COLO668 (cell line): ENCODE results near the gene HK3.

Source experiments
- DNase-seq: peaks from one replicate; lab custom pipeline; 2025; ENCODE audit not compliant: unreplicated experiment; lab: John Stamatoyannopoulos, UW

The HK3 gene

GRCh38 chr5:176851380-176851779 lies 47.8 kb downstream of the HK3 start:
- DNase-seq: no peak

DNA sequence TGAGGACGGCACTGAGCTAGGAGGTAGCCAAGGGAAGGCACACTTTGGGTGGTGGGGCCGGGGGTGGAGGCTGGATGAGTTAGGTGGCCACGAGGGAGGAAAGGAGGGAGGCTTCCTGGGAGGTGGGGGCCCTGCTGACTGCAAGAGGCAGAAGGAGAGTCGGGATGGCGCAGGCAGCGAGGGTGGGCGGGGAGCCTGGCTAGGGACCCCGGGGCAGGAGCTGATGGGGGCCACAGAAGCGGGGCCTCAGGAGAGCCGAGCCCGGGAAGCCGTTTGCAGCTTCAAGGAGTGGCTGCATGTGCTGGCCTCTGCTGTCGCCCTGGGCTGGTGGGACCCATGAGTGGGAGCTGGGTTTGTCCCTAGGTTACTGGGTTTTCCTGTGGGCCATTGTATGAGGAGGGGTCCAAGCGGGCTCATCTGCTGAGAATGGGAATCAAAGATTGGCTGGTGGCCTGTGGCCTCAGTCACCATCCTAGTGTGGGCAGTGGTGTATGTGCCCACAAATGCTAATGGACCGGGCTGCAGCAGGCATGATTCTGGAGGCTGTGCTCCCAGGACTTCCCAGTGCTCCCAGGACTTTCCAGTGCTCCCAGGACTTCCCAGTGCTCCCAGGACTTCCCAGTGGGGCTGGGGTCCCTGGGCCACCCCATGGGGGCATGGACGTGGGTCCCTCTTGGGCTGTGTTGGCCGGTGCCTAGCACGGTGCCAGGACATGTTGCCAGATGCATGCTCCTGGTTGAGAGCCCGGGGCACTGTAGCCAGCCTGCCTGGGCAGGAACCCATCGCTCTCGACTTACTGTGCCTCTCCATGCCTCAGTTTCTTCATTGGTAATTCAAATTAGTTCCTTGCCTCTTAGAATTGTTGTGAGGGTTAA lies 48.5 kb downstream of the HK3 start:
- no peak for DNase-seq

DNA sequence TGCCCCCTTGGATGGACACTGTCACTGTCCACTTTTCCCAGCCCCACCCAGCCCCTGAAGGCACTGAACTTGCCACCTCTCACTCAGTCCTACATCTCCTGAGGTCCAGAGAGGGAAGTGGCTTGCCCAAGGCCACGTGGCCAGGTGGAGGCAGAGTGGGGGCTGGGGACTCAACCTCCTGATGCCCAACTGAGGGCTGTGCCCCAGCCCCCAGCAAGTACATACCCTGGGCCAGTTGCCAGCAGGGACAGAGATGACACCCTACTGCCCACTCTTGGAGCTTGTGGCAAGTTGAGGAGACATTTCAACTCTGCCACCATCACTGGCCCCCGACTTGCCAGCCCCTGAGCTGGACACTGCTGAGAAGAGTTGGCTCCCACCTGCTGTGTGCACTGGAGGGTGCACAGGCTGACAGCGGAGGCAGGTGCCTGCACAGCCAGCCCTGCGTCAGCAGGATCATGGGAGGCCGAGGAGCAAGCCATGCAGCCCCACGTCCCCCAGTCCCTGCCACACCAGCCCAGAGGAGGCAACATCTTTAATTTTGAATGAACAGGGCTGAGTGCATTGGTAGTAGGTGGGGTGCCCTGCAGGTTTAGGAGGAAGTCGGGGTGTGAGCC lies 49.4 kb downstream of the HK3 start:
- DNase-seq: no peak

- DNase-seq: no peak
Measured at GRCh38 chr5:176848651-176849050, 50.5 kb downstream of the HK3 start.

DNA sequence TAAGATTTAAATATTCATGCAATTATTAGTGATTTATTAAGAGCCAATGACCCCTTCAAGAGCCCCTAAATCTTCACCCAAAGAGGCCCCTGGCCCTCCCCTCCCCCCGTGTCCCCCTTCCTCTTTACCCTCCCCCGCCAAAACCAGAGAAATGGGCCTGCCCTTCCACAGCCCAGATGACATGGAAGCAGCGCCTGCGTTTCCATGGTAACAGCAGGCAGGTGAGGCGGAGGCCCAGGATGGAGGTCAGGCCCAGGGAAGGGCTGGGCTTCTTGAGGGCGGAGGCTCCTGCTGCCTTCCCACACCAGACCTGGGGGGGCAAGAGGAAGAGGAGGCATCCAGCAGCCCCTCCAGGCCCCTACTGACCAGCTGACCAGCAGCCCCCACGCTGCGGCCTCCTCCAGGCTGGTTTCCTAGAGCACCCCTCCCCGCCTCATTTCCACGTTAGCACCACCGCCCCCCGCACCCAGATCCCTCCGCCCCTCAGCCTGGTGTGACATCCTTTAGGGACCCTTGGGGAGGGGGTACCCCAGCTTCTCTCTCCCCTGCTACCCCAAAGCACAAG lies 51.3 kb downstream of the HK3 start:
- DNase-seq: no peak

- no peak for DNase-seq
Measured at GRCh38 chr5:176847148-176847547, 52.0 kb downstream of the HK3 start.

DNA sequence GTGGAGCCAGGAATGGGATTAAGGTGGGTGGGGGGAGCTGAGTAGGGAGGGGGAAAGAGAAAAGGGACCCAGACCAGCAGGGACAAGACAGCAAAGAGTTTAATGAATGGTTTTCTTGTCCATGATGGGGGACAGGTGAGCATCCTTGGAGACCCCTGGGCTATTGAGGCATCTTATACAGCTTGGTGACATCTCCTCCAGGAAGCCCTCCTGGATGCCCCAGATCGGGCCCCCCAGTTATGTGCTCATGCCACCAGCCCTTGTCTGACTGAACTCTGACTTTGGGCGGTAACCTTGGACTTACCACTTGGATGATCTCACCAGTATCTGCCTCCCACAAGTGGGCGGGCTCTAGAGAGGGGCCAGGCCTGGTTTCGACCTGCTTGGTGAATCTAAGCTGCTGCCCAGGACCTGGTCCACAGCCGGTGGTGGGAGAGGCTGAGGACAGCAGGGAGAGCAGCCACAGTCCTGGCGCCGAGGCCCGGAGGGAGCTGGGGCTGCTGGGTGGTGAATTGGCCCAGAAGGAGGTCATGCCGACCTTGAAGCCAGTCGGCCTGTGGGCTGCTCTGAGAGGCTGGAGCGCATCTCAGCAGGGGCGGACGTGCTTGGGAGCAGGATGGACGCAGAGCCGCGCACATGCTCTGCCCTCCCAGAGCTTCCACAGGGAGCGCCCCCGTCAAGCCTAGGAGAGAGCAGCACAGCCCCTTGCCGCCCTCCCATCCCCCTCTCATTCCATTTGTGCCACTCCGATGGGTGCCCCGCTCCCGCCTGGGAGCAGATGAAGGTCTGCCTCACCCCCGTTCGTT lies 52.6 kb downstream of the HK3 start:
- no peak for DNase-seq

- no peak for DNase-seq
Measured at GRCh38 chr5:176845392-176845713, 53.8 kb downstream of the HK3 start.

DNA sequence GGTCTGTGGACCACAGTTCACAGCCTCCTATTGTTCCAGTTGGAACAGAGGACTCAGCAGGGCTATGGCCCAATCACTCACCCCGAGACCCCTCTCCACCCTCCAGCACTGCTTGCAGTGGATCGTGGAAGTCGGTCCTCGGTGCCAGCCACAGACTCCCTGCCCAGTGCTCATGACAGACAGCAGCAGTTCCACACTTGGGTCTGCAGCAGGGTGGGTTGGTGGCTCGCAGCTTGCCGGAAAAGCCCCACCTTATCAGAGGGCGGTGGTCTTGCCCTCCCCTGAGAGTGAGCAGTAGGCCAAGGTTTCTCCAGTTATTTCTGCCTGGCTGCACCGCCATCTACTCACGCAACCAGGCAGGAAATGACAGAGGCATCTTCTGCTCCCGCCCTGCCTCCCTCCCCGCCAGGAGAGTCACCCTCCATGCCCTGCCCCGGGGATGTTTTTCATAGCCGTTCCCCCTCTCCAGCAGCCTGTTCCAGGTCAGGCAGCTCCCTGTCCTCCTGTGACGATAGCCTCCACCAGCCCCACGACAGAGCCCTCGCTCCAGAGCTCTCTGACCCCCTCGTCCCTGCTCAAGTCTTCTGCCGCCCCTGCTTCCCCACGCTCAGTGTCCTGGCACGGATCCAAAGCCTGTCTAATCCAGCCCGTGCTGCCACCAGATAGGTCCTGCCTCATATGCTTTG lies 54.3 kb downstream of the HK3 start:
- DNase-seq: peak; percentile 62

DNA sequence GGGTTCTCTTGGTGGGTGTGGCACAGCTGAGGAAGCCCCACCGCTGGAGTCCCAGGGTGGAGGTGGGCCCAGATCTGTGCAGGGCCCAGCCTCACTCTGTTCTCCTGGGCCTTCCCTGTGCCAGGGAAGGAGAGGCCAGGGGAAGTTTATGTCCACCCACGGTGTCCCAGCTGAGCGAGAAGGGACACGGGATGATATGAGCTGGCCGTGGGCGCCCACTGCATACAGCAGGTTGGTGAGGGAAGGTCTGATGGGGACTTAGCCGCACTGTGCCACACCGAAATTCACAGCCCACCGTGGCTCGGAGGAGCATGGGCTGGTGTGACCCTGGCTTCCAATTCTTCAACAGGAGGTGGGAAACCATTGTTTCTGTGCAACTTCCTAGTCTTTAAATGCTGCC lies 54.9 kb downstream of the HK3 start:
- no peak for DNase-seq

- no peak for DNase-seq
Measured at GRCh38 chr5:176843673-176844072, 55.5 kb downstream of the HK3 start.

DNA sequence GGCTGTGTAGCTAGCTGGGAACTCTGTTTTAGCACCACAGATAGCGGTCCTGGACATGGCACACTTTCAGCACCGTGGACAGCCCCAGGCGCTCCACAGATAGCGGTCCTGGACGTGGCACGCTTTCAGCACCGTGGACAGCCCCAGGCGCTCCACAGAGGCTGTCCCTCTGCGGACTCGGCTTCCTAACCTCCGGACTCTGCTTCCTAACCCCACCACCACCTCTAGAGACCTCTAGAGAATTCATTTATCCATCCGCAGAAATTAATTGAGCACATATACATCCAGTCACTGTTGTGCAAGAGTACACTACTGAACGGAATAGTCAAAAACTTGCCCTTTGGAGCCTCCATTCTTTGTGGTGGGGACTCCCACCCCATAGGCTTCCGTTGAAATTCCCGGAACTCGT lies 61.4 kb downstream of the HK3 start:
- DNase-seq: no peak

DNA sequence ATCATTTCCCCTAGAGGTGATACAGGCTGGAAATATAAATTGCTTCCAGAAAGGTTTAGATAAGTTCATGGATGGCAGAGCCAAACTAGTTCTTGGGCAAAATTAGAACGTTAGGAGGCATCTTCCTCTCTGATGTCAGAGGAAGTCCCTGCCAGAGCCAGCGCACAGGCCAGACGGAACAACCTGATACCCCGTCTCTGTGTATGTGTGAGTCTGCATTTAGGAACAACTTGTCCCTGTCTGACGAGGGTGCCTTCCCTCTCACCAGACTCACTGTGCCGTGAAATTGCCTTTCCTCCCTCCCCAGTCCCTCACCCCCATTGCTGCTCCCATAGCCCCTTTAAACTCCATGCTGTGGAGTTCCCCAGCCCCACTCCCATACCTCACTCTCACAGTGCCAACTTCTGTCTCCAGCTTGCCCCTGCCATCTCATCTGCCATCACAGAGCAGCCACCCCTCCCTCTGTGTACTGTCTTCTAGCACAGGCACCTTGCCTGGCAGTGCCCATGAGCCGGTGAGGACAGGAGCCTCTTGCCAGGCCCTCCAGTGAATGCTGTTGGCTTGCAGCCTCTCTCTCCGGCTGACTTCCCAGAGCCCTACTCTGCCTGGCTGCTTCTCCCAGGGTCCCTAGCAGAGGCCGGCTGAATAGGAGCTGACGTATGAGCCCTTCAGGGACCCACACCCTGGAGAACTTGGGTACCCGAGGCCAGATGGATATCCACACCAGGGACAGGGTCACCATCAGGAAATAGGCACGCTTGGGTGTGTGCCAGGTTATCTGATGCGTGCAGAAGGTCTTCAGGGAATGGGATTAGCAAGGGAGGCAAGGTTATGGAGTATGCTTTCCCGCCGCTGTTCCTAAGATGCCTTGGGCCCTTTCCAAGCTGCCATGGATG lies 62.1 kb downstream of the HK3 start:
- DNase-seq: no peak

DNA sequence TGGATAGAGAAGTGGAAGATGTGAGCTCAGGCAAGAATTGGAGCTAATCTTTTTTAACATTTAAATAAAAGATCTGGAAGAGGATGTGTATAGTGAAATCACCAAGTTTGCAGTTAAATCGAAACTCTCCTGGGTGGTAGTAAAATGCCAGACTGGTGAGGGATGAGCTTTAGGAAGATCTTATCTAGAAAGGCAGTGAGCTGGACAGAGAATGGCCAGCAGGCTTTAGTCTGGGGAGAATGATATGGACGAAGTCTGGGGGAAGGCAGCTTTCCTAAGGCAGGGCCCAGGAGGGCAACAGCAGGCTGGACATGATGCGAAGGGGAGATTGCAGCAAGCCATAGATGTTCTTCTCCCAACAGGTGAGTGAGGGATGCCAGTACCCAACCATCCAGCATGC lies 63.2 kb downstream of the HK3 start:
- DNase-seq: no peak

DNA sequence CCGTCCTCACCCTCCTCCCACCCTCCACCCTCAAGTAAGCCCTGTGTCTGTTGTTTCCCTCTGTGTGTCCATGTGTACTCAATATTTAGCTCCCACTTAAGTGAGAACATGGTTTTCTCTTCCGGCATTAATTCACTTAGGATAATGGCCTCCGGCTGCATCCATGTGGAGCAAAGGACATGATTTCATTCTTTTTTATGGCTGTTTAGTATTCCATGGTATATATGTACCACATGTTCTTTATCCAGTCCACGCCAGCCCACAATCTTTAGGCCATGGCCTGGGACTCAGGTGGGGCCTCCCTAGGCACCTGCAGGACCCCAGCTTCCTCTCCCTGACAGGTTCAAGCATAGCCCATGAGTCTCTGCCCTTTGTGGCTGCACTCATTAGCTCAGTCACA lies 65.9 kb downstream of the HK3 start:
- DNase-seq: no peak

DNA sequence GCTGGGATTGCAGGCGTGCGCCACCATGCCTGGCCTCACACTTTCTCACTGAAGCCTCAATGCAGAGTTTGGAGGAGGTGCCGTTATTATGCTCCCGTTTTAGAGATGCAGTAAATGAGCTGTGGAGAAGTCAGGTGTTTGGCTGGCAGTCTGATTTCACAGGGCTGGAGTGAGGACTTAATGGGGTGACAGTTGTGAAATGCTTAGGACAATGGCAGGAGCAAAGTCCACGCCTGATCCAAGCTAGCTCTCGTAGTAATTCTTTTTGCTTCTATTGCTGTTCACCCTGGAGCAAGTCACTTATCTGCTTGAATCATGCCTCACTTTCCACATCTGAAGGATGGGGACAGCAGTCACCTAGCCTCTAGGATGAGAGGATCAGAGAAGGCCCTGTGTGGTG lies 67.0 kb downstream of the HK3 start:
- DNase-seq: peak; percentile 13

DNA sequence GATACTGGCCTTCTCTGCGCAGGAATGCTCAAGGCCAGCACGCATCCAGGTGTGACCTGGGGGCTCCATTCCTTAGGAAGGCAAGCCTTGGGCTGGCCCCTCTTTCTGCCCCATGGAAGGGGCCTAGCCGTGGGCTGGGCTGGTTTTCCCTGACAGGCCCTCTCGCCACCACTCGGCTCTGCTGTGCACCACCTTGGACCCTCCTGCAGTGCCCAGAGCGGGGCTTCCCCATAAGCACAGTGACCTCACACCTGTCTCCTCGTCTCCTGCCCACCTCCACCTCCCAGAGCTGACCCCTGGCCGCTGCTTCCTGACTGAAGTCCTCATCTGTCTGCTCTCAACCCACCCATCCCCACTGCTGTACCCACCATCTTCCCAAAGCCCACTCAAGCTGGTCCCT lies 67.7 kb downstream of the HK3 start:
- no peak for DNase-seq

GRCh38 chr5:176830995-176831423 lies 68.1 kb downstream of the HK3 start:
- DNase-seq: no peak
